Heart left ventricle (tissue), 16 donors: Measurements from ENCODE around the gene PARD3B. TPM values are rescaled to one million over a fixed set of nuclear protein-coding genes. Genes with fewer than 3 reads are reported as not detected.

Experiments used
- ATAC-seq, 4 donors: fragments of 200-7000 bp; cut with Tn5 transposase; one replicate each; pipeline ENCODE4 v1.9.1; 2020 to 2022; ENCODE audit warnings: moderate library complexity in 4 of 4, mild to moderate bottlenecking in 3 of 4, moderate number of reproducible peaks in 1 of 4
- DNase-seq, 5 donors: peaks; one replicate each; pipeline ENCODE4 v3.0.0-alpha.2; 2020
- H3K27ac ChIP-seq, 12 donors: fragments of 200-600 bp; sonication (generic) in 4 of 12; one replicate each; pipeline versions ENCODE4 v1.5.0 to v1.8.0; 2016 to 2022; ENCODE audit warnings: mild to moderate bottlenecking in 2 of 12
- H3K27me3 ChIP-seq, 9 donors: fragments of 200-600 bp; sonication (generic) in 2 of 9; one replicate each; pipeline versions ENCODE4 v1.5.1 to v1.8.0; 2016 to 2022; ENCODE audit warnings: mild to moderate bottlenecking in 3 of 9
- H3K36me3 ChIP-seq, 9 donors: fragments of 200-600 bp; sonication (generic) in 2 of 9; one replicate each; pipeline versions ENCODE4 v1.5.0 to v1.8.0; 2018 to 2022; ENCODE audit warnings: mild to moderate bottlenecking in 2 of 9
- H3K4me1 ChIP-seq, 12 donors: fragments of 200-600 bp; sonication (generic) in 4 of 12; one replicate each; pipeline versions ENCODE4 v1.5.0 to v1.8.0; 2016 to 2022; ENCODE audit warnings: mild to moderate bottlenecking in 3 of 12
- H3K4me3 ChIP-seq, 12 donors: fragments of 200-600 bp; sonication (generic) in 4 of 12; one replicate each; pipeline versions ENCODE4 v1.5.0 to v1.8.0; 2017 to 2022; ENCODE audit warnings: mild to moderate bottlenecking in 9 of 12, moderate library complexity in 4 of 12
- H3K9me3 ChIP-seq, 12 donors: fragments of 200-600 bp; sonication (generic) in 4 of 12; one replicate each; pipeline versions ENCODE4 v1.5.0 to v1.8.0; 2016 to 2022; ENCODE audit warnings: mild to moderate bottlenecking in 1 of 12
- CTCF ChIP-seq, 12 donors: fragments of 200-600 bp; sonication (generic) in 4 of 12; IDR thresholded peaks; one replicate each; pipeline versions ENCODE4 v1.5.0 to v1.8.0; 2018 to 2022; ENCODE audit warnings: antibody characterized with exemption in 12 of 12, mild to moderate bottlenecking in 5 of 12
- POLR2A ChIP-seq, 2 donors: fragments of 450-650 bp; IDR thresholded peaks; one replicate each; pipeline ENCODE4 v1.6.1; 2017; ENCODE audit warnings: antibody characterized with exemption in 2 of 2, mild to moderate bottlenecking in 2 of 2, moderate library complexity in 2 of 2
- WGBS, 4 donors: extraction: QIAGEN DNeasy Blood & Tissue Kit in 2 of 4; methylation state at CpG; one replicate each; pipeline versions ENCODE4 v1.1.5 to v1.1.7; 2013 to 2018; 5-methylcytosine and 5-hydroxymethylcytosine counted together
- intact Hi-C, 10 donors: fragments of 100-400 bp; cut with DNase I; formaldehyde crosslinking; loops; one replicate each; pipeline versions ENCODE4 v1.11.1 to v1.14.2; 2022
- polyA plus RNA-seq, 2 donors: library from polyadenylated mRNA; stranded (reverse); fragments of 200-250 nt; gene quantifications; one replicate each; pipeline ENCODE4 v1.2.3, GENCODE V29; 2013
- total RNA-seq, 9 donors: library from RNA; depleted of rRNA in 2 of 9; stranded (reverse); fragments of >200 nt in 2 of 9; fragmentation: NEBNext Ultra II Directional in 3 of 9; extraction: Animal tissue kit (Norgen Biotek cat#: 25700) in 3 of 9; gene quantifications; one replicate each; pipeline versions ENCODE4 v1.1.0 to v1.2.4, GENCODE V29; 2016 to 2023
- donor health status: ischemic (EF 13 %, LVEDD 7.1; RV severe dilation, severe dysfunction).
- donor health status: healthy with polysubstance abuse.
- donor health status: DM: no; HTN: yes; CAD: no.
- donor health status: DM: no; HTN: no; CAD: no.
- donor health status: ischemic (EF 25% LVEDD 6.9; RV normal size, moderate dysfunction).
- donor health status: ischemic (EF 25% LVEDD 5.7; RV mildly dilated, moderate dysfunction).
- donor health status: healthy.
- donor health status: DM: yes; HTN: yes; CAD: no.
- donor health status: ischemic (EF 35%, LVEDD 5.7; RV mildly dilated, moderate dysfunction).
- donor health status: nonischemic (EF 11% LVEDD 7.7; RV severe dilation, severe dysfunction).
- donor health status: DM: yes; HTN: yes; CAD: no.
- donor health status: PGD.
- donor health status: ischemic (EF 29% LVEDD 5.4; RV normal size, mild dysfunction).
- donor health status: nonischemic (EF 23%, LVEDD 6.1; RV moderate dilation, normal function).

Gene PARD3B
- total and polyA plus RNA-seq, 11 donors: 0.71 to 15.1 (median 6.2) TPM

GRCh38 chr2:204794624-204795023, 249.3 kb downstream of the PARD3B start:
- no peak overlapping the region for H3K27ac ChIP-seq
- 96 to 99% (median 97%) methylated on average over 2 of the region's 2 CpGs for WGBS, 4 donors
- no peaks in the 10 kb centered on the region for H3K36me3 ChIP-seq
- H3K27me3 ChIP-seq: no peaks in the 10 kb centered on the region
- intact Hi-C loops: no loop called here
- no peaks in the 10 kb centered on the region for H3K9me3 ChIP-seq
- TF ChIP-seq POLR2A (IDR thresholded peaks at IDR 0.05) (no peak), CTCF (IDR thresholded peaks at IDR 0.05) (no peak)
- ATAC-seq (no peak), DNase-seq (no peak)
- no peak overlapping the region for H3K4me3 ChIP-seq
- peaks cover 0 to 5% (median 0%) of the 10 kb centered on the region in 12 donors for H3K4me1 ChIP-seq

GRCh38 chr2:204795156-204795555, 249.9 kb downstream of the PARD3B start:
- Histone ChIP-seq H3K4me3 (no peak overlapping the region), H3K9me3 (no peaks in the 10 kb centered on the region), H3K36me3 (no peaks in the 10 kb centered on the region), H3K27me3 (no peaks in the 10 kb centered on the region), H3K27ac (no peak overlapping the region), H3K4me1 (peaks cover 0 to 5% (median 0%) of the 10 kb centered on the region in 12 donors)
- intact Hi-C loops: no loop called here
- WGBS, 4 donors: 46 to 63% (median 58%) methylated on average over 1 of the region's 1 CpG
- ATAC-seq (no peak), DNase-seq (no peak)
- TF ChIP-seq CTCF (IDR thresholded peaks at IDR 0.05): no peak
- no peak for TF ChIP-seq POLR2A (IDR thresholded peaks at IDR 0.05)

GRCh38 chr2:204796581-204796980, 251.3 kb downstream of the PARD3B start:
- DNase-seq (no peak), ATAC-seq (no peak)
- intact Hi-C loops: no loop called here
- H3K27me3 ChIP-seq: no peaks in the 10 kb centered on the region
- no peak for TF ChIP-seq POLR2A (IDR thresholded peaks at IDR 0.05)
- TF ChIP-seq CTCF (IDR thresholded peaks at IDR 0.05): no peak
- no peak overlapping the region for H3K4me3 ChIP-seq
- 94 to 97% (median 96%) methylated on average over 4 of the region's 4 CpGs for WGBS, 4 donors
- H3K27ac ChIP-seq: no peak overlapping the region
- no peaks in the 10 kb centered on the region for H3K9me3 ChIP-seq
- H3K4me1 ChIP-seq: peaks cover 0 to 5% (median 0%) of the 10 kb centered on the region in 12 donors
- no peaks in the 10 kb centered on the region for H3K36me3 ChIP-seq

- WGBS, 4 donors: 65 to 93% (median 79%) methylated on average over 2 of the region's 2 CpGs
- peaks cover 0 to 5% (median 0%) of the 10 kb centered on the region in 12 donors for H3K4me1 ChIP-seq
- no peak for ATAC-seq
- no peaks in the 10 kb centered on the region for H3K9me3 ChIP-seq
- TF ChIP-seq POLR2A (IDR thresholded peaks at IDR 0.05): no peak
- TF ChIP-seq CTCF (IDR thresholded peaks at IDR 0.05): no peak
- H3K4me3 ChIP-seq: no peak overlapping the region
- intact Hi-C loops: no loop called here
- H3K36me3 ChIP-seq: no peaks in the 10 kb centered on the region
- H3K27ac ChIP-seq: no peak overlapping the region
- DNase-seq: no peak
- no peaks in the 10 kb centered on the region for H3K27me3 ChIP-seq
These were observed 254.5 kb downstream of the PARD3B start for GRCh38 chr2:204799791-204800190.
